ENCODE data around the gene WDR91.
A peak's percentile ranks its signal among the peaks of the same experiment; 100 is the strongest.
"Not testable (repeated sequence)": the region's sequence is repeated elsewhere in the genome, so short reads cannot be mapped to it uniquely, and the experiment has no call there.

WDR91 gene

GRCh38 chr7:135234727-135235126 lies 23.4 kb upstream of the WDR91 start:
- no peak for DNase-seq (ENCODE audit: low spot score)
- in situ Hi-C loops (cut with MboI; ENCODE audit: low pct_unique_long_range_greater_than_20kb, low sequenced_read_pairs, unreplicated experiment) = no loop called here
- no peak for TF ChIP-seq CTCF (IDR thresholded peaks at IDR 0.05; ENCODE audit: extremely low read depth, insufficient read depth, missing control alignments)

- in situ Hi-C loops (cut with MboI; ENCODE audit: low pct_unique_long_range_greater_than_20kb, low sequenced_read_pairs, unreplicated experiment); DNase-seq (ENCODE audit: low spot score): not testable (repeated sequence)
Measured at GRCh38 chr7:135234095-135234494, 22.8 kb upstream of the WDR91 start.

GRCh38 chr7:135233570-135233969 lies 22.2 kb upstream of the WDR91 start, which contains the start of gene STRA8:
Gene STRA8, plus strand, starts transcription at chr7:135233838. Its CDS starts 6,687 bp downstream, at chr7:135240525.
- no peak for TF ChIP-seq CTCF (IDR thresholded peaks at IDR 0.05; ENCODE audit: extremely low read depth, insufficient read depth, missing control alignments)
- in situ Hi-C loops (cut with MboI; ENCODE audit: low pct_unique_long_range_greater_than_20kb, low sequenced_read_pairs, unreplicated experiment) = no loop called here
- DNase-seq (ENCODE audit: low spot score) = no peak

- TF ChIP-seq CTCF (IDR thresholded peaks at IDR 0.05; ENCODE audit: extremely low read depth, insufficient read depth, missing control alignments) = peak; percentile 40
- in situ Hi-C loops (cut with MboI; ENCODE audit: low pct_unique_long_range_greater_than_20kb, low sequenced_read_pairs, unreplicated experiment) = no loop called here
- DNase-seq (ENCODE audit: low spot score) = peak; percentile 3
Measured at GRCh38 chr7:135232720-135233119, 21.4 kb upstream of the WDR91 start.

GRCh38 chr7:135232087-135232486 lies 20.8 kb upstream of the WDR91 start:
- DNase-seq (ENCODE audit: low spot score) = peak; percentile 10
- in situ Hi-C loops (cut with MboI; ENCODE audit: low pct_unique_long_range_greater_than_20kb, low sequenced_read_pairs, unreplicated experiment) = no loop called here
- TF ChIP-seq CTCF (IDR thresholded peaks at IDR 0.05; ENCODE audit: extremely low read depth, insufficient read depth, missing control alignments) = no peak

- DNase-seq (ENCODE audit: low spot score) = no peak
- TF ChIP-seq CTCF (IDR thresholded peaks at IDR 0.05; ENCODE audit: extremely low read depth, insufficient read depth, missing control alignments) = no peak
- in situ Hi-C loops (cut with MboI; ENCODE audit: low pct_unique_long_range_greater_than_20kb, low sequenced_read_pairs, unreplicated experiment) = no loop called here
Measured at GRCh38 chr7:135231686-135232085, 20.4 kb upstream of the WDR91 start.

- in situ Hi-C loops (cut with MboI; ENCODE audit: low pct_unique_long_range_greater_than_20kb, low sequenced_read_pairs, unreplicated experiment) = no loop called here
- DNase-seq (ENCODE audit: low spot score) = no peak
- no peak for TF ChIP-seq CTCF (IDR thresholded peaks at IDR 0.05; ENCODE audit: extremely low read depth, insufficient read depth, missing control alignments)
Measured at GRCh38 chr7:135224027-135224426, 12.7 kb upstream of the WDR91 start.
